GM13977 (cell line): ENCODE measurements around the gene PTPN9.
"Not testable (repeated sequence)": the region's sequence is repeated elsewhere in the genome, so short reads cannot be mapped to it uniquely, and the experiment has no call there.

Experiments
- DNase-seq: peaks from one replicate; pipeline ENCODE4 v3.0.0; 2012; ENCODE audit warnings: low spot score
- in situ Hi-C: fragments of 300-500 bp; cut with MboI; formaldehyde crosslinking; loops from one replicate; pipeline ENCODE4 v1.12.0; 2022; ENCODE audit warnings: low sequenced_read_pairs, low pct_unique_long_range_greater_than_20kb, mixed read lengths, inconsistent platforms; ENCODE audit not compliant: unreplicated experiment
- TF ChIP-seq, protein P1 (sequence below): IDR thresholded peaks from 2 replicates; pipeline ENCODE4 v1.5.1; 2012; ENCODE audit warnings: mild to moderate bottlenecking, control low read depth; ENCODE audit not compliant: insufficient read depth; ENCODE audit errors: extremely low read depth, missing control alignments

Gene PTPN9

DNA sequence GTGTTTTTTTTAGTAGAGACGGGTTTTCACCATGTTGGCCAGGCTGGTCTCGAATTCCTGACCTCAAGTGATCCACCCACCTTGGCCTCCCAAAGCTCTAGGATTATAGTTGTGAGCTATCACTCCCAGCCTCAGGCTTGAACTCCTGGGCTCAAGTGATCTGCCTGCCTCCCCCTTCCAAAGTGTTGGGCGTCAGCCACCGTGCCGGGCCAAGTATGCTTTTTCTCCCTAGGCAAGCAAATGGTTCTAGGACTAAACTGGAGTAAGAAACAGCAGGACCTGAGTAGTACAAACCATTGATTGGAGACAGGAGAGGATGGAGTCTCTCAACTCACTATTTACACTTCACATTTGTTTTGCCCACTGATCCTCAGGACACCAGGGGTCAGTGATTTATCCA is 4.6 kb upstream of the PTPN9 start:
- no peak for DNase-seq
- TF ChIP-seq, protein P1, sequence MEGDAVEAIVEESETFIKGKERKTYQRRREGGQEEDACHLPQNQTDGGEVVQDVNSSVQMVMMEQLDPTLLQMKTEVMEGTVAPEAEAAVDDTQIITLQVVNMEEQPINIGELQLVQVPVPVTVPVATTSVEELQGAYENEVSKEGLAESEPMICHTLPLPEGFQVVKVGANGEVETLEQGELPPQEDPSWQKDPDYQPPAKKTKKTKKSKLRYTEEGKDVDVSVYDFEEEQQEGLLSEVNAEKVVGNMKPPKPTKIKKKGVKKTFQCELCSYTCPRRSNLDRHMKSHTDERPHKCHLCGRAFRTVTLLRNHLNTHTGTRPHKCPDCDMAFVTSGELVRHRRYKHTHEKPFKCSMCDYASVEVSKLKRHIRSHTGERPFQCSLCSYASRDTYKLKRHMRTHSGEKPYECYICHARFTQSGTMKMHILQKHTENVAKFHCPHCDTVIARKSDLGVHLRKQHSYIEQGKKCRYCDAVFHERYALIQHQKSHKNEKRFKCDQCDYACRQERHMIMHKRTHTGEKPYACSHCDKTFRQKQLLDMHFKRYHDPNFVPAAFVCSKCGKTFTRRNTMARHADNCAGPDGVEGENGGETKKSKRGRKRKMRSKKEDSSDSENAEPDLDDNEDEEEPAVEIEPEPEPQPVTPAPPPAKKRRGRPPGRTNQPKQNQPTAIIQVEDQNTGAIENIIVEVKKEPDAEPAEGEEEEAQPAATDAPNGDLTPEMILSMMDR, result no peak
- in situ Hi-C loops, result no loop called here

DNA sequence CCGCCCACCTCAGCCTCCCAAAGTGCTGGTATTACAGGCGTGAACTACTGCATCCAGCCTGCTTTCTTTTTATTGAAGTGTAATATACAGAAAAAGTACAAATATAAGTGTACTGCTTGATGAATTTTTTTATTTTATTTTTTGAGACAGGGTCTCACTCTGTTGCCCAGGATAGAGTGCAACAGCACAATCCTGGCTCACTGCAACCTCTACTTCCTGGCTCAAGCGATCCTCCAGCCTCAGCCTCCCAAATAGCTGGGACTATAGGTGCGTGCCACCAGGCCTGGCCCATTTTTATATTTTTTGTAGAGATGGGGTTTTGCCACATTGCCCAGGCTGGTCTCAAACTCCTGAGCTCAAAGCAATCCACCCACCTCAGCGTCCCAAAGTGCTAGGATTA is 3.8 kb upstream of the PTPN9 start:
- DNase-seq, in situ Hi-C loops: not testable (repeated sequence)

DNA sequence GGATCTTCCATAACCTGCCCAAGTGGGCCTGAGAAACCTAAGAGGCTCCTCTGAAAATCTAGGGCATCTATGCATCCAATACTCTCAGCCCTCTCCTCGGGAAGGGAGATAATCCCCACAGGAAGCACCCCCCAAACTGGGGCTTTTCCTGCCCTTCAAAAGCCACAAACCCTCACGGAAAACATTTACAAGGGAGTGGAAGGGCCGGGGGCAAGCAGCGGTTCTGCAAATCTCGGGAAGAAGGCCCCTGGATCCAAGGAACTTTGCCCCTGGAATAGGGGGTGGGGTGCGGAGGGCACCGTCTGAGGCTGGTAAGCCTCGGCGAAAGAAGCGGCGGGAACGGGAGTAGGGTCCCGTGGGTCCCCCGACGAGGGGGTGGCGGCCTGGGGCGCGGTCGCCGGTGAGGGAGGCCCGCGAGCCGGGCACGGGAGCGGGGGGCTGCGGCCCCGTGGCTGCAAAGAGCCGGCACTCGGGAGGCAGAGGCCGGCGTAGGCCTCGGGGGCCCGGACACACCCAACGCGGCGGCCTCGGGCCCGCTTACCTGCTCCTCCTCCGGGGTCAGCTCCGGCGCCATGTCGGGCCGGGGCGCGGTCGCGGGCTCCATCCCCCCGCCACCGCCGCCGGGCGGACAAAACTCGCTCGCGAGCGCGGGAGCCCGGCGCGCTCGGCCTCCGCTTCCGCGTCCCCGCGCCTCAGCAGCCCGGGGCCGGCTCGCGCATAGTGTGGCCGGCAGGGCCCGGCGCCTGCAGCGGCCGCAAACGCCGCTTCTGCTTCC is 755 bp downstream of the PTPN9 start:
- in situ Hi-C loops, result no loop called here
- peak; percentile 75 for DNase-seq
- TF ChIP-seq, protein P1, result no peak

DNA sequence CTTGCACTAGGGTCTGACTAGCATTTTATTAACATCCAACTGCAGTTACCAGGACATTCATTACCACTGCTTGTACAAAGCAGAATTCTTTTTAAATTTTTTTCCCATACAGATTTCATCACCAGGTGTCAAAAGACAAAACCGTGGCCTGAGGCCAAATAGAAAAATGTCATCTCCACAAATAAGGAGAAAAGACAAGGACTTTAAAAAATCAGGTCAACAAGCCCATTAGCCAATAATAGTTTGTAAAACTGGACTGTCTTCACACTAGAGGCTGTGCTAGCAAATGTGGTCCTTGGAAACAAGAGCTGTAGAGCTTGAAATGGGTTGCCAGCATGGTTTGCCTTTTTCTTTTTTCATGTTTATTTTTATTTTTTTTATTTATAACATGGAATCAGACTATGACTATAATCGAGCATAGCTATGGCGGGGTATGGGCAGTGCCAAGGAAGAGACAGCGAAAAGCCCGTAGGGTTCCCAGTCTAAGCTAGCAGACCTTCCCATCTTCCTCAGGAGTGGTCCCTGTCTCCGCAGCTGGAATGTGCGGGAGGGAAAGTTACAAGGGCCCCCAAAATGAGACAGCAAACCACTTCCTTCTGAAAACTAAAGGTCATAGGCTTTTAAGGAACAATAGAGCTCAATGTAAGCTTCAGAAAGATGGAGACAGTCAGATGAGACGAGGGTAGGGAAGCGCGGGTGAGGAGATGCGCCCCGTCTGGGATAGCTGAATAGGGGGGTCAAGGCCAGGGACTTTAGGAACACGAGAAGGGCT is 1.5 kb downstream of the PTPN9 start:
- in situ Hi-C loops, result no loop called here
- TF ChIP-seq, protein P1, result no peak
- no peak for DNase-seq

DNA sequence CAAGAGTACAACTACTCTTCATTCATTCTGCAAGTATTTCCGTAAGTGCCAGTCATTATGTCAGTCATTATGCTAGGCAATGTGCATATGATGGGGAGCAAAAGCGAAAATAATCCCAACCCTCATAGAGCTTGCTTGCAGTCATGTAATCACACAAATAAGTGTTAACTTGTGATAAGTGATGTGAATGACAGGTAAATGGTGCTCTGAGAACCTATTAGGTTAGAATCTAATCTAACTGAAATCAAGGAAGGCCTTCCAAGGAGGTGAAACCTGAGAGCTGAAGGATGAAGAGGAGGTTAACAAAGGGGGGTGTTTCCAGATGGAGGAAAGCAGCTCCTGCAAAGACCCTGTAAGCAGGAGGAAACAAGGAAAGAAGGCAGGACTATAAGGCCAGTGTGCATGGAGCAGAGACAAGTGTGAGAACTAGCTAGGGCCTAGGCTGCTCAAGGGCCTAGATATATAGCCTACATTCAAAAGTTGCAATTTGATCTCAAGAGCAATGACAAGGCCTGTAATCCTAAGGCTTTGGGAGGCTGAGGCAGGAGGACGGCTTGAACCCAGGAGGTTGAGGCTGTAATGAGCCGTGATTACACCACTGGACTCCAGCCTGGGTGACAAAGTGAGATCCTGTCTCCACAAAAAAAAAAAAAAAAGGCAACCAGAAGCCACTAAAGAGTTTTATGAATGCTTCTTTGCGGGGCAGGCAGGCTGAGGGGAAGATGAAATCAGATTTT is 5.3 kb downstream of the PTPN9 start:
- DNase-seq, result no peak
- TF ChIP-seq, protein P1, result no peak
- in situ Hi-C loops, result no loop called here

DNA sequence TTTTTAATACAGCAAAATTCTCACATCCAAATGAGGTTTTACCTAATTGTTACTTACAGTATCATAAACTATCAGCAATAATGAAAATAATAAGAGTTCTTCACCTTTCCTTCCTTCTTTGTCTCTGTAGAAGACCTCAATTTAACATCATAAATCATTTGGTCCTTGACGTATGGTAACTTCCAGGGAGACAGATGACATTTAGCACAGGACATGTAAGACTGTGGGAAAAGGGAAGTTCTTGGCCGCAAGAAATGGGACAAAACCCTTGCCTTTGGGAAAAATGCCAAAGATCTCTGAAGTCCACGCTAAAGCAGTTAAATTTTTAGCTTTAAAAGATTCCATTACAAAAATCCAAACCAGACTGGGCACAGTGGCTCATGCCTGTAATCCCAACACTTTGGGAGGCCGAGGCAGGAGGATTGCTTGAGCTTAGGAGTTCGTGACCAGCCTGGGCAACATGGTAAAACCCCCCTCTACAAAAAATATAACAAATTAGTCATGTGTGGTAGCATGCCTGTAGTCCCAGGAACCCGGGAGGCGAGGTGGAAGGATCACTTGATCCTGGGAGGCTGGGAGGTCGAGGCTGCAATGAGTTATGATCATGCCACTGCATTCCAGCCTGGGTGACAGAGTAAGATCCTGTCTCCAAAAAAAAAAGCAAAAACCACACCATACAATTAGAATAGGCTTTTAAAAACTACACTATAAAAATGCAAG is 8.8 kb downstream of the PTPN9 start:
- in situ Hi-C loops, result no loop called here
- TF ChIP-seq, protein P1, result no peak
- no peak for DNase-seq
